Gastrocnemius medialis (tissue), 4 donors: ENCODE results near the gene JAKMIP1.

Experiments used
- CTCF ChIP-seq, 5 experiments: fragments of 450-650 bp in 3 of 5; fragments of 200-600 bp in 2 of 5; sonication (generic) in 2 of 5; IDR thresholded peaks in 4 of 5; conservative IDR thresholded peaks in 1 of 5; 1 replicate in 4 of 5; 2 replicates in 1 of 5; pipeline ENCODE4 v1.5.1; 2016 to 2019; ENCODE audit warnings: antibody characterized with exemption in 5 of 5, mild to moderate bottlenecking in 3 of 5, moderate library complexity in 3 of 5
- POLR2A ChIP-seq, 2 donors: fragments of 450-650 bp; IDR thresholded peaks; one replicate each; pipeline ENCODE4 v1.6.1; 2017; ENCODE audit warnings: antibody characterized with exemption in 2 of 2, mild to moderate bottlenecking in 2 of 2, moderate library complexity in 2 of 2

DNA sequence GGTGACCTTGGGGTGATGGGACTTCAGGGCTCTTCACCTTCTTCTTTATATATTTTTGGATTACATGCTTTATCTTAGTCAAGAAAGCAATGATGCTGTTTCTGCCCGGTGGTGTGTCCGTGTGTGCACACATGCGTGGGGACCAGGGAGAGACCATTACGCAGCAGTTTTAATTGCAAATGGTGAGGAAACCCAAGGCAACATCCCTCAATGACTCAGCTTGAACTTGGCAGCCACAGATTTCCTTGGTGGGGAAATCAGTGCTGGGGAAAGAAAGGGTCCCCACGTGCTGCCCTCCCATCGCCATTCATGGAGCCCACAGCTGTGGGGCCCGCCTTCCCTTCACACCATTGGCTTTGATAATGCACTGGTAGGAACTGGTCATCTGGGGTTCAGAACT, 136.0 kb downstream of the JAKMIP1 start:
- TF ChIP-seq POLR2A (IDR thresholded peaks at IDR 0.05): no peak
- no peak for TF ChIP-seq CTCF (IDR thresholded peaks at IDR 0.05 in 4 of 5, conservative IDR thresholded peaks at IDR 0.05 in 1 of 5)
